ENCODE data around the gene SH3RF3. TPM values are rescaled to one million over a fixed set of nuclear protein-coding genes. Genes with fewer than 3 reads are reported as not detected.

The SH3RF3 gene
- total RNA-seq, 2 donors from 2014 or later, result 1.5 to 1.8 TPM

GRCh38 chr2:109404681-109405080 is 275.7 kb downstream of the SH3RF3 start:
- TF ChIP-seq CTCF (conservative IDR thresholded peaks at IDR 0.05), result no peak
- no peak overlapping the region for H3K27ac ChIP-seq (ENCODE audit: low read depth, low read length)
- no peak overlapping the region for H3K4me3 ChIP-seq (ENCODE audit: low read length)
- no peaks in the 10 kb centered on the region for H3K27me3 ChIP-seq (ENCODE audit: control insufficient read depth, insufficient read depth, low read length, poor library complexity, severe bottlenecking)
- no peak overlapping the region for H3K9ac ChIP-seq (ENCODE audit: extremely low read depth, low read length, poor library complexity, severe bottlenecking)
- no peaks in the 10 kb centered on the region for H3K36me3 ChIP-seq (ENCODE audit: control insufficient read depth, insufficient read depth, low read length)
- no peak for DNase-seq
- Mint-ChIP-seq H3K9me3 (no peaks in the 10 kb centered on the region), H3K27me3 (ENCODE audit: insufficient read depth) (no peaks in the 10 kb centered on the region), H3K27ac (no peak overlapping the region), H3K36me3 (ENCODE audit: low read depth) (no peaks in the 10 kb centered on the region), H3K4me1 (peaks cover 2% of the 10 kb centered on the region), H3K4me3 (no peak overlapping the region)
- no peaks in the 10 kb centered on the region for H3K9me3 ChIP-seq (ENCODE audit: control insufficient read depth, low read length)
- H3K4me1 ChIP-seq (ENCODE audit: control insufficient read depth, insufficient read depth, low read length), result no peaks in the 10 kb centered on the region
- WGBS, 2 experiments (ENCODE audit: insufficient coverage in 1 of 2, insufficient read length in 1 of 2), result 94 to 95% methylated on average over 5 to 6 of the region's 6 CpGs

GRCh38 chr2:109405873-109406272 is 276.9 kb downstream of the SH3RF3 start:
- no peak overlapping the region for H3K27ac Mint-ChIP-seq
- Histone ChIP-seq H3K36me3 (ENCODE audit: control insufficient read depth, insufficient read depth, low read length) (no peaks in the 10 kb centered on the region), H3K4me1 (ENCODE audit: control insufficient read depth, insufficient read depth, low read length) (no peaks in the 10 kb centered on the region), H3K4me3 (ENCODE audit: low read length) (no peak overlapping the region), H3K9me3 (ENCODE audit: control insufficient read depth, low read length) (no peaks in the 10 kb centered on the region), H3K27me3 (ENCODE audit: control insufficient read depth, insufficient read depth, low read length, poor library complexity, severe bottlenecking) (no peaks in the 10 kb centered on the region), H3K27ac (ENCODE audit: low read depth, low read length) (no peak overlapping the region), H3K9ac (ENCODE audit: extremely low read depth, low read length, poor library complexity, severe bottlenecking) (no peak overlapping the region)
- H3K4me3 Mint-ChIP-seq, result no peak overlapping the region
- WGBS, 2 experiments (ENCODE audit: insufficient coverage in 1 of 2, insufficient read length in 1 of 2), result 92% methylated on average over 10 of the region's 10 CpGs
- H3K36me3 Mint-ChIP-seq (ENCODE audit: low read depth), result no peaks in the 10 kb centered on the region
- no peaks in the 10 kb centered on the region for H3K27me3 Mint-ChIP-seq (ENCODE audit: insufficient read depth)
- H3K4me1 Mint-ChIP-seq, result peaks cover 6% of the 10 kb centered on the region
- TF ChIP-seq CTCF (conservative IDR thresholded peaks at IDR 0.05), result no peak
- no peaks in the 10 kb centered on the region for H3K9me3 Mint-ChIP-seq
- no peak for DNase-seq

GRCh38 chr2:109406301-109406700 is 277.3 kb downstream of the SH3RF3 start:
- 88 to 92% methylated on average over 8 of the region's 8 CpGs for WGBS, 2 experiments (ENCODE audit: insufficient coverage in 1 of 2, insufficient read length in 1 of 2)

More at GRCh38 chr2:109406301-109406700, 277.3 kb downstream of the SH3RF3 start:
- no peak overlapping the region for H3K4me3 Mint-ChIP-seq
- Histone ChIP-seq H3K4me1 (ENCODE audit: control insufficient read depth, insufficient read depth, low read length) (no peaks in the 10 kb centered on the region), H3K27ac (ENCODE audit: low read depth, low read length) (no peak overlapping the region), H3K9me3 (ENCODE audit: control insufficient read depth, low read length) (no peaks in the 10 kb centered on the region), H3K36me3 (ENCODE audit: control insufficient read depth, insufficient read depth, low read length) (no peaks in the 10 kb centered on the region), H3K4me3 (ENCODE audit: low read length) (no peak overlapping the region), H3K9ac (ENCODE audit: extremely low read depth, low read length, poor library complexity, severe bottlenecking) (no peak overlapping the region), H3K27me3 (ENCODE audit: control insufficient read depth, insufficient read depth, low read length, poor library complexity, severe bottlenecking) (no peaks in the 10 kb centered on the region)
- no peaks in the 10 kb centered on the region for H3K27me3 Mint-ChIP-seq (ENCODE audit: insufficient read depth)
- H3K4me1 Mint-ChIP-seq, result peaks cover 6% of the 10 kb centered on the region
- H3K27ac Mint-ChIP-seq, result no peak overlapping the region
- H3K36me3 Mint-ChIP-seq (ENCODE audit: low read depth), result no peaks in the 10 kb centered on the region
- TF ChIP-seq CTCF (conservative IDR thresholded peaks at IDR 0.05), result no peak
- DNase-seq, result no peak
- H3K9me3 Mint-ChIP-seq, result no peaks in the 10 kb centered on the region
